GM18868 (cell line): Measurements from ENCODE around the gene STMN3.
"Not testable (repeated sequence)": the region's sequence is repeated elsewhere in the genome, so short reads cannot be mapped to it uniquely, and the experiment has no call there.

Source experiments
- ATAC-seq: cut with Tn5 transposase; IDR thresholded peaks from one replicate; pipeline ENCODE4 v1.9.1; 2021; ENCODE audit warnings: mild to moderate bottlenecking, moderate library complexity; ENCODE audit not compliant: unreplicated experiment

Gene STMN3

DNA sequence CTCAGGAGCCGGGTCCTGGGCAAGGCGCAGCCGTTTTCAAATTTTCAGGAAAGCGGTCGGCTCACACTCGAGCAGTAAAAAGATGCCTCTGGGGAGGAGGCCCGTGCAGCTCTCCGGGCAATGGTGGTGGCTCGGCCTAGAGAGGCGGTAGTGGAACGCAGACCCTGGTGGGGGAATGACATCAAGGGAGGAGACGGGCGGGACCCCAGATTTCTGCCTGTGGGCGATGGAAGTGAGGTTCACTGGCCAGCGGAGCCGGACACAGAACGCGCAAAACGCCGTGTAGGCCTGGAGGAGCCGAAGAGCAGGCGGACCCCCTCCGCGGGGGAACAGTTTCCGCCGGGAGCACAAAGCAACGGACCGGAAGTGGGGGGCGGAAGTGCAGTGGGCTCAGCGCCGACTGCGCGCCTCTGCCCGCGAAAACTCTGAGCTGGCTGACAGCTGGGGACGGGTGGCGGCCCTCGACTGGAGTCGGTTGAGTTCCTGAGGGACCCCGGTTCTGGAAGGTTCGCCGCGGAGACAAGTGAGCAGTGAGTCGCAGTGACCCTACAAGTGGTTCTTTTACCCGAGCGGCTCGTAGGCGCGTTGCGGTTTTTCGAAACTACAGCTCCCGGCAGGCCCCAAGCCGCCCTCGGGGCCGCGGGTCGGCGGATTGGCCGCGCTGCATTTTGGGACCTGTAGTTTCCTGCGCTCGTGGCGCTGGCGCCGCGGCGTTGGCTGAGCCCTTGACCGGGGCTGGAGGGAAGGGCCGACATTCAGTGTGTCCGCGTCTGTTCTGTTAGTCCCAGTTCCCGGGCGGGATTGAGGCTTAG lies 4.9 kb upstream of the STMN3 start, which contains the start of gene RTEL1:
Gene RTEL1 (plus strand): TSS at position 376 of the 812 bp plus-strand sequence. CDS start 1,091 bp downstream, outside the sequence.
- ATAC-seq: peak; percentile 82

DNA sequence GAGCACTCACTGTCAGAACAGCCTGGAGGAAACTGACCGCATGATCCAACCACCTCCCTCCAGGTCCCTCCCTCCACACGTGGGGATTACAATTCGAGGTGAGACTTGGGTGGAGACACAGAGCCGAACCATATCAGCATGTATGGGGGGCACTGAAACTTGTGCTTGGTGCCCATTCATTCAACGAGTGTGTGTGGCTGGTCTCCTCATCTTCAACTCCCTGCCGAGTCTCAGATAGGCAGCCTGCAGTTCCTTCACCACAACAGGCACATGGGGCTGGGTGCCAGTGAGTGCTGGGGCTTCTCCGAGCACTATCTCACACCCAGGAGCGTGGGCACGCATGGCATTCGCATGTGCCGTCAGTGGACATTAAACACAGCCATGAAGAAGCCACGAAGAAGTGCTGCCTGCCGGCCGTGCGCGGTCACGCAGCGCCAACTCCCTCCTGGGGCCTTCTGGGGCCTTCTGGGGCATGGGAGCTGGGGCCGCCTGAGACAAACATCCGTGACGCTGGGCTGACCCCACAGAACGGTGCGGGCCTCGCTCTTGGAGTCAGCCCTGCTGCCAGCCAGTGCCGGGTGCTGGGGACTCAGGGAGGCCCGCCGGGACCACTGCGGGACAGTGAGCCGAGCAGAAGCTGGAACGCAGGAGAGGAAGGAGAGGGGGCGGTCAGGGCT lies 4.2 kb upstream of the STMN3 start:
- ATAC-seq: no peak

- no peak for ATAC-seq
Measured at GRCh38 chr20:63656451-63656850, 3.2 kb upstream of the STMN3 start.

GRCh38 chr20:63655249-63655648 lies 2.0 kb upstream of the STMN3 start:
- ATAC-seq: no peak

- ATAC-seq: no peak
Measured at GRCh38 chr20:63653974-63654668, 897 bp upstream of the STMN3 start.

DNA sequence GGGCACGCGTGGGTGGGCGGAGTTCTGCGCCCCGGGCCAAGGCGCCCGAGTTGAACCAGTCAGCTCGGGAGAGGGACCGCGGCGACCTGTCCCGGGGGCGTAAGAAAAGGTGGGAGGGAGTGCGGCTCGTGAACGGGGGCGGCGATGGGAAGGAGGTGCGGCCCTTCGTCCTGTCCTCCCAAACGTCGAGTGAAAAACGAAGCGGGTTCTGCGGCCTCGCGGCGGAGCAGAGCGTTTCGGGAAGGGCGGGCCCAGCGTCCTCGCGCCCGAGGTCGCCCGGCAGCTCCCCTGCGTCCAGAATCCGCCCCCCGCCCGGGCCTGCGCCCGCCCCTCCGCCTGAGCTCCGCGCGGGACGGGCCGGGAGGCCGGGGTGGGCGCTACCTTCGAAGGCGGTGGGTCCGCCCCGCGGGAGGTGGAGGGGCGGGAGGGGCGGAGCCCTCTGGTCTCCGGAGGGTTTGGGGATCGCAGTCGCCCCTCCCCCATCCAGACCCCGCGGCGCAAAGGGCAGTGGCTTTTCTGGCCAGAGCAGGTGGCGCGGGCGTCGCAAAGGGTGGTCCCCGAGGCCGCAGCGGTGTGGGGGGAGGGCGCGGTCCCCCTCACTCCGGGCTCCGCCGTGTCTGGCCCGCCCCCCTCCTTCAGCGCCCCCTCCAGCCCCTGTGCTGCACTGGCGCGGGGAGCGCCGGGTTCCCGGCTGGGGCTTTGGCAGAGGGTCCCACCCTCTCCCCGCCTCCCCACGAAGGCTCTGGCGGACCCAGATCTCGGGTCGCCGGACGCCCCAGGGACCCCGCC lies 838 bp downstream of the STMN3 start:
- ATAC-seq: no peak

DNA sequence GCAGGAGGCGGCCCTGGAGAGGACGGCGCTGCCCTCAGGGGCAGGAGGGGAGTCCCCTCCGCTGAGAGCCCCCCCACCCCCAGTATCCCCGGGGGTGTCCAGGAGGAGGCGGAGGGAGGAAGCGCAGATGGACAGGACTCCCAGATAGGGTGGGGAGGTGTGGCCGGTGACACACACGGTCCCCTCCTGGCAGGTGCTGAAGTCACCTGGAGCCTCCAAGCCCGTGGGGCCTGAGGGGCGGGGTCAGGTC lies 1.4 kb downstream of the STMN3 start:
- ATAC-seq: no peak

- not testable (repeated sequence) for ATAC-seq
Measured at GRCh38 chr20:63650486-63650885, 2.7 kb downstream of the STMN3 start.

GRCh38 chr20:63648895-63649589 lies 4.2 kb downstream of the STMN3 start:
- ATAC-seq: no peak

DNA sequence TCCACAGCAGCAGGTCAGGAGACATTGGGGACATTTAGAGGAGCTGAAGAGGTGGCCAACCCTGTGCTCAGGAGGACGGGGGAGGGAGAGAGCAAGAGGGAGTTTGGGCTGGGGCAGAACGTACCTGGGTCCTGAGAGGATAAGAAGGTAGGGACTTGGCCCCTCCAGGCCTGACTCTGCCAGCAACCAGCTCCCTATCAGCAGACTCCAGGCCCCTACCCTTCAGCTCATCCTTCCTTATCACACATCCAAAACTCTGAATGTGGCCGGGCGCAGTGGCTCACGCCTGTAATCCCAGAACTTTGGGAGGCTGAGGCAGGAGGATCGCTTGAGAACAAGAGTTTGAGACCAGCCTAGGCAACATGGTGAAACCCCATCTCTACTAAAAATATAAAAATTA lies 5.0 kb downstream of the STMN3 start:
- ATAC-seq: no peak

GRCh38 chr20:63645218-63645617 lies 8.0 kb downstream of the STMN3 start:
- ATAC-seq: no peak

GRCh38 chr20:63643946-63644345 lies 9.3 kb downstream of the STMN3 start:
- ATAC-seq: no peak

GRCh38 chr20:63643499-63643898 lies 9.7 kb downstream of the STMN3 start:
- no peak for ATAC-seq

DNA sequence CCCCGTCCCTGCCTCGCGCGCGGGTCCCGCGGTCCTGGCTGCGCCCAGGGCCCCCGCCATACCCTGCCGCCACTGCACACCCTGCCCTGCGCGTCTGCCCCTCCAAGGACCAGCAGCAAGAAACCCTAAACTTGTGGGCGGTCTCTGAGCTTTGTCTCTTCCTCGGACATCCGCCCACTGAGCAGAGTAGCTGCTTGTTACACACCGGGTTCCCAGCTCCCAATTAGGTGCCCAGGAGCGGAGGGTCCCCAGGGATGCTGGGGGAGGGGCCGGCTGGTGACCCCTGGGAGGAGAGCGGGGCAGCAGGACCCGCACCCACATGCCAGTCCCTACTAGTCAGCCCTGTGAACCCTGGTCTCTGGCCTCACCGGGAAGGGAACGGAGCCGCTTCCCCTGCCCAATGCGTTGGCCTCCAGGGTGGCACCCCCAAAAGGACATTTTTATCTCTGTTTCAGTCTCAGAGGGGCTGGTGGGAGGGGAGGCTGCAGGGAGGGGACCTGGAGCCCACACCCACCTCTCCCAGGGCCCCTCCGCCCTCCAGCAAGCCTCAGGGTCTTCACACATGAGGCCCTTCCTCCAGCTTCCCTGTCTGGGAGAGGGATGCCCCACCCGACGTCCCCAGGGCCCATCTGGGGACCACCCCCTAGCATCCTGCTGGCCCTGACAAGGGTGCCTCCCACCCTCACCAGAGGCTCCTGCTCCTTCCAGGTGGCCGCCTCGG lies 10.5 kb downstream of the STMN3 start:
- no peak for ATAC-seq

DNA sequence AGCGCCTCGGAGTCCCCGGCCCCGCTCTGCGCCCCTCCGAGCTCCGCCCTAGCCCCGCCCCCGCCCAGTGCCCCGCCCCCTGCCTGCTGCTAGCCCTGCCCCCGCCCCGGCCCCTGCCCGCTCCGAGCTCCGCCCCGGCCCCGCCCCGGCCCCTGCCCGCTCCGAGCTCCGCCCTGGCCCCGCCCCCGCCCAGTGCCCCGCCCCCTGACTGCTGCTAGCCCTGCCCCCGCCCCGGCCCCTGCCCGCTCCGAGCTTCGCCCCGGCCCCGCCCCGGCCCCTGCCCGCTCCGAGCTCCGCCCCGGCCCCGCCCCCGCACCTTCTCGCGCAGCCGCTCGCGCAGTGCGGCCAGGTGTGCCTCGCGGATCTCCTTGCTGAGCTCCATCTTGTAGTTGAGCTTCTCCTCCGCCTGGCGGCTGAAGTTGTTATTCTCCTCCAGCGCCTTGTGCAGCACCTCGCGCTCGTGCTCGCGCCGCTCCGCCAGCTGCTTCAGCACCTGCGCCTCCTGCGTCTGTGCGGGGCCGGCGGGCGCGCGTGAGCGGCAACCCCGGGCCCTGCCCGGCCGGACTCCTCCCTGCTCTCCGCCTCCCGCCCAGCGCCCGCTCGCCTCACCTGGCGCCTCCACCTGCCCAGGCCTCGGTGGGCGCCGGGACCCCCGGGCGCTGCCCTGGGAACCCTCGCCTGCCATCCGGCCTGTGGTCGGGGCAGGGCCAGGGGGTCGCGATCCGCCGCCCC lies 11.3 kb downstream of the STMN3 start:
- peak; percentile 66 for ATAC-seq

DNA sequence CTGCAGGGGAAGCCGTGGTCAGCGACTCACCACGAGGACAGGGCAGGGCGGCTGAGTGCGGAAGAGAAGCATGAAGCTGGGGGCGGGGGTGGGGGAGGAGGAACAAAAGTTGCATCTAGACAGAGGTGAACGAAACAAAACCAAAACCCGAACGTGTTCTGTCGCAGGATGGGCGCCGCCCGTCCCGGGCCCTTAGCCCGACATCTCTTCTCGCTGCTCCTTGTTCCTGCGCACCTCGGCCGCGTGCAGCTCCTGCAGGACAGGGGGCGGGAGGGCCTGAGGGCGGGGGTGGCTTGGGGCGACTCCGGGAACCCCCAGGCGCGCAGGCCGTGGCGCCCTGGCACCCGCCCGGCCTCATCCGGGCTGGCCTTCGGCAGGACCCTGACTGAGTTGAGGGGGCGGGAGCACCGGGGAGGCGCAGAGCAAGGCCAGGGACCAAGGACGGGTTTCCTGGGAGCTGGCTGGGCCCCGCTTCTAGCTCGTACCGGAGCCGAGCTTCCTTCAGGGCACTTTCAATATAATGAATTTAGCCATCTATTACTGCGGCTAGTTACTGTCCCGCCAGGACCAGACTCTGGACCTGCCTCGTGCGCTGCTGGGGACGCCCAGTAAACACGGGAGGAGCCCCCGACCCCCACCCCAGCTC lies 12.0 kb downstream of the STMN3 start:
- ATAC-seq: peak; percentile 19

DNA sequence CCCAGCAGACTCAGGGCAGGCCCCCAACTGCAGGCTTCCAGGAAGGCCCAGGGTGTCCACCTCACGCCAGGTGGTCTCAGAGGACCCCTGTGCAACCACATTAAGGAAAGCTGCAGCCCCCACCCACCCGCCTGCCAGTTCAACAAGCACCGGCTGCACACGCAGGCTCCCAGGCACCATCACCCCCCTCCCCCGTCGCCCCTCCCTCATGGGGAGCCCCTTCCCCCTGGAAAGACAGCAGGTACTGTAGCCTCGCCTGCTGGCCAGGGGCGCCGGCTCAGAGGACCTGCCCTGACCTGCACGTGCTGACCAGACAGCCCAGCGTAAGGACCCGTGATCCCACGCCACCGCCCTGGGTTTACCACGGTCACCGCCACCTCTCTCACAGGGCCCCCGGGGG lies 12.5 kb downstream of the STMN3 start:
- ATAC-seq: not testable (repeated sequence)

DNA sequence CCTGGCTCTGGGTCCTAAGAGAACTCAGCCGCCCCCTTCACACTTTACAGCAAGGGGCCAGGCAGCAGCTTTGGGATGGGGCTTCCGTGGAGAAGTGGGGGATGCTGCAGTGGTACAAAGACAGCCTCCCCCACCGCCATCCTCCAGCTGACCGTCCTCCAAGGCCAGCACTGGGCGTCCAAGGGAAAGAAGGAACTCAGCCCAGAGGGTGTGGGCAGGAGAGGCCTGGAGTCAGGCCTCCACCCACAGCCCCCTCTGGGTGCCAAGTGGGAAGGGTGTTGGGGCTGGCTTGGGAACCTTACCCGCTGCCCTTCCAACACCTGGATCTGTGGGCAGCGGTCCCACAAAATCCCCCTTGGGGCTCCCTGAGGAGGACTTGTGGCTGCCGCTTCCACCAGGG lies 13.1 kb downstream of the STMN3 start:
- no peak for ATAC-seq
